NCI-H2227 (cell line): ENCODE data around the gene ARHGEF40.
A peak's percentile ranks its signal among the peaks of the same experiment; 100 is the strongest.

Source experiments
- DNase-seq: peaks from one replicate; lab custom pipeline; 2025; ENCODE audit not compliant: unreplicated experiment; lab: John Stamatoyannopoulos, UW

The ARHGEF40 gene

DNA sequence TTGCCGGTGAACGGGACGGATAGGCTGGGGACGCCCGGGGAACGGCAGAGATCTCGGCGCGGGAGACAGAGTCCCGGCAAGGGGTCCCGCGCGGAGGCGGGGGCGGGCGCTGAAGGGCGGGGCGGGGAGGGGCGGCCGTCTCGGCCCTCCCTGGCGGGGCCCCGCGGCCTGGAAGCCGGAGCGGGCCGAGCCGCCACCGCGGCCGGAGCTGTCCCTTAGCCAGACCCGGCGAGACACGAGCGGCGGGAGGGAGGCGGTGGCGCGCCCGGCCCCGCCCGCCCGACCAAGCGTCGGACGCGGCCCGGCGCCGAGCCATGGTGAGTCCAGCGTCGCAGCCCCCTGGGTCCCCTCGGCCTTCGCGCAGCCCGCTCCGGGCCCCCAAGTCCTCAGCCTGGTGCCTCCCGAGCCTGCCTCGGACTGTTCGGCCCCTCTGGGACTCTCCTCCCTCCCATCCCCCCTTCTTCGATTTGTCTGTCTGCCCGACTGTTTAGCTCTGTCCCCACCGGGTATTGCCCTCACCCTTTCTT is at the start of gene ARHGEF40:
TSS of gene ARHGEF40 (plus strand) at position 222 of the 527 bp plus-strand sequence. CDS start at position 315, 93 bp downstream.
- peak; percentile 83 for DNase-seq

DNA sequence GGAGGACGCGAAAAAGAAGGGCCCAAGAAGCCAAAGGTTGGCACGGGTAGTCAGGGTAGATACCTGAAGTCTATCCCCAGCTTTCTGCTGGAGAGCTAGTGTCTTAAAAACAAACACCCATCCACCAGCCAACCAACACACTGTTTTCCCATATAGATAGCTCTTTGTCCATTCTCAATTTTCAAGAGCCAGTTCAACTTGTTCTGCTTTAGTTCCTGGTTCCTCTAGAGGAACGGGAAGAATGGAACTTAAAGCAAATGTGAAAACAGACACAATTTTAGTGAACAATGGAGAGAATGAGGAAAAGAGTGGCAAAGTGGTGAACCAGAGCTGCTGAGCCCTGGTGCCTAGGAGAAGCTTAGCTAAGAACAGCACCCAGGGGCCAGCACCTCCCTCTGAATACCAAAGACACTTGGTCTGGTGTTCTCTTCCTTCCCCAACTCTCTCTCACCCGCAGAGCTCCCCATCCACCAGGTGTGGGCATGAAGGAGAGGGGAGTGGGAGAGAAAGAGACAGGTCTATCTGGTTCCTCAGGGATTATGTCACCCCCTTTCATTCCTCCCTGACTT is 49.0 kb upstream of the ARHGEF40 start:
- DNase-seq: no peak

DNA sequence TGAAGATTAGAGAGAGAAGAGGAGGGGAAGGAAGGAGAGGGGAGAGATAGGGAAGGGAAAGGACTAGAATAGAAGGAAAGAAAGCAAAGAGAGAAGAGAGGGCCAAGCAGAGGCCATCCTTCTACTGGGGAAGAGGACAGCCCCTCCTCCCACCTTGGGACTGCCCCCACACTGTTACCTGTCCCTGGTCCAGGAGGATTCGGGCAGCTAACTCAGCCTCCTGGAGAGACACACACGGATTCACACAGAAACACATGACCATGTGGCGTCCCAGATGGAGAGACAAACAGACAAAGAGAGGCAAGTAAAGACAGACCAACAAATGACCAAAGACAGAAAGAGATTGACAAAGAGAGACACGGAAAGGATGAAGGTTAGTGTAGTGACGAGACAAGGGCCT is 47.4 kb upstream of the ARHGEF40 start:
- DNase-seq: no peak

DNA sequence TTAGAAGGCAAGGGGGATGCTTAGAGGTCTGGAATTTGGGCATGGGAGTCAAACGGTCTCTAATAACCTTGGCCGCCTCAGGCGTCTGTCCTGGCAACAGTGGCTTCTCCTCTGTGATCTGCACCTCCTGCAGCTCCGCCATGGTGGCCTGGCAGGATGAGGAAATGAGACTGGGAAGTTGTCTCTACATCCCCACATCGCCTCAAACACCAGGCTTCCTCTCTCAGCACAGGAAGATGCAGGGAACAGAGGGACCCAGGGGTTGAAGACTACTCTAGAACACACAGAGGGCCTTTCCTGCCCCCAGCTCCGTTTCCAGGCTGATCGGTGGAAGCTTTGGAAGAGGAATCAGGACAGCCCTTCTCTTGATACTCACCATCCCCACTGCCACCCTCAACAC is 46.9 kb upstream of the ARHGEF40 start:
- no peak for DNase-seq

DNA sequence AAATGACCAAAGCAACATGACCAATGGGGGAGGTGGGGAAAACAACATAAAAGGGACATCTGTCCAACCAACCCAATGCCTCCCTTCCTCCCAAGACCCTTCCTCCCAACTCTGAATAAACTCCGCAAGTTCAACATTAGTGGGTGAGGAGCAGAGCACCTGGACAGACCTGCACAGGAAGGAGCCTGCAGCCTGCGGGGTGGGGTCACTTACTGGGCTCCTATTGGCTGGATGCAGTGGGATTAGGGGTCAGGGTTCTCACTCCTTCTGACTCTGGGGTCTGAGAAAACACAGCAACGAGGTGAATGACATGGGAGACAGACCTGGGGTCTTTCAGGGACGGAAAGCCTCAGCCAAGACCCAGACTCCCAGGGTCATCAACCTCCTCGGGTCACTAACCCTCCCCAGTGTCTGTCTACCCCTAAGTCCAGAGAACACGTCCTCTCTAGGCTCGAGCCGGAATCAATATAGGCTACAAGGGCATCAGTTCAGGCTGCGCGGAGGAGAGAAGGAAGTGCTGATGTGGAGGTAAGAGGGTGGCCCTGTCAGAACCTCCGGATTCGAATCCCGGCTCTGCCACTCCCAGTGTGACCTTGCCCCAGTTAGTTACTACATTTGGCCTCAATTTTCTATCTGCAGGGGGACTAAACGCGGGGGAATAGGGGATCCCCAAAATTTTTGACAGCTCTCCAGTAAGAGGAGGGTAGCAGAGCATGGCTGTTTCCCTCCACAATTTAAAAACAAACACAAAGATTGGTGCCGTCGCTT is 46.1 kb upstream of the ARHGEF40 start:
- no peak for DNase-seq

DNA sequence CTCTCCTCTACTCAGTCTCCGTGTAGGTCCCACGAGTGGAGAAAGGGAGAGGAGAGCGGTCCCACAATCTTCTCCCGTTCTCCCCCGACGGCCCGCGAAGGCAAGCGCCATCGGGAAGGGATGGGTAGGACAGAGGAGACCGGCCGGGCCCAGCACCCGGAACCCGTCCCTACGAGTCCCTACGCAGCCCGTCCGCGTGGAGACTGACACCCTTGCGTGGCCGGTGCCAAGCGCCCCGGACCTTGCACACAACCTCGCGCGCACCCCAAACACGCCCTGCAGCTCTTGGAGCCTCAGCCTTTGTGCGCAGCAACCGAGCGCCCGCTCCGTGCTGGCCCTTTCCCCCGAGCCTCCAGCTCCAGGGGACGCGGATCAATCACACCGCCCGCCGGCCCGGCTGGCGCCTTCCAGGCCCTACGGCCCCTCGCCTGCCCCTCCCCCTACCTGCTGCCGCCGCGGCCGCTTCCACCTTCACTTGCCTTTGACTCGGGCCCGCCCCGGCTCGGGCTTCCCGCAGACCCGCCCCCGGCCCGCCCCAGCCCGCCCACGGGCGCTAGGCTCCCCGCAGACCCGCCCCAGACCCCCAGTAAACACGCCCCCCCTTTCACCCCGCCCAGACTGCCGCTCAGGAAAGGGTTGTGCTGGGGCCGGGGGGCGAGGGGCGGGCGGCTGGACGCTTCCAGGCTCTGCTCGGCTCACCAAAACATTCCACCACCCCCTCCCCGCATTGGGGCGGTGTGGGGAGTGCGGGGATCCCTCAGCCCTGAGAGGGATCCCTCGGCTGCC is 45.3 kb upstream of the ARHGEF40 start, which contains the start of gene NDRG2:
TSS of gene NDRG2 (minus strand) at position 477 of the 786 bp plus-strand sequence. CDS start 1,746 bp downstream, outside the sequence.
- peak; percentile 82 for DNase-seq

DNA sequence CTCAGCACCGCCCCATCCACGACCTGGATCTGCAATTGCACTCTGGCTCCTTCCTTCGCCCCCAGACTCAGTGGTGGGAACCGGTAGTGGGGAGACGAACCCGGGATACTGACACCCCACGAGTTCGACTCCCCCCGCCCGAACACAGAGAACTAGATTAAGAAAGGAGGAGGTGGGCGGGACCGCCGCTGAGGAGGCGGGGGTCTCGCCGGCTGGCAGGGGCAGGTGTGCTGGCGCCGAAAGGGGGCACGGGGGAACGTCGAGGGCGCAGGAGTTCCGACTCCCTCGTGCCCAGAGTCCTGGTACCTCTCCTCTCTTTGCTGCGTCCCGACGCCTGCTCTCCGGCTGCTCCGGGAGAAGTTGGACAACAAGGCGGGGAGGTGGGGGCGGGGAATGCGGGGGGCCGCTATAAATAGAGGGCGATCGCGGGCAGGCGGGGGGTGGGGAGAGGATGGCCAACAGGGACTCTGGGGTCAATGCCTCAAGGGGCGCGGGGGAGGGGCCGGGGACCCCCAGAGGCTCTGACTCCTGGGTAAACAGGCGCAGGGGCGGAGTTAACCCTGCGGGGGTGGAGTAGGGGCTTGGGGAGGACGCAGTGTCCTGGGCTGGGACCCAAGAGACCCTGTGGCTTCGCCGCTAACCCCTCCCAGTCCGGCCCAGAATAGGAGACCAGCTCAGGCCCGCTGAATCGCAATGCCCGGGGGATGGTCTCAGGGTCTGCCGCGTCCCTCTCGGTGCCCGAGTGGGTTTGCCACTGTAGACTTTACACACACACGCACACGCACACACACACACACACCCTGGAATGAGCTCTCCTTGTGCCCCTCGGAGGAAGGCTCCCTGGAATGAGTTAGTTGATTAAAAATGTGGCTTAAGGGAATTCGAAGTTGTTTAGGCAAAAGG is 44.5 kb upstream of the ARHGEF40 start:
- peak; percentile 53 for DNase-seq

DNA sequence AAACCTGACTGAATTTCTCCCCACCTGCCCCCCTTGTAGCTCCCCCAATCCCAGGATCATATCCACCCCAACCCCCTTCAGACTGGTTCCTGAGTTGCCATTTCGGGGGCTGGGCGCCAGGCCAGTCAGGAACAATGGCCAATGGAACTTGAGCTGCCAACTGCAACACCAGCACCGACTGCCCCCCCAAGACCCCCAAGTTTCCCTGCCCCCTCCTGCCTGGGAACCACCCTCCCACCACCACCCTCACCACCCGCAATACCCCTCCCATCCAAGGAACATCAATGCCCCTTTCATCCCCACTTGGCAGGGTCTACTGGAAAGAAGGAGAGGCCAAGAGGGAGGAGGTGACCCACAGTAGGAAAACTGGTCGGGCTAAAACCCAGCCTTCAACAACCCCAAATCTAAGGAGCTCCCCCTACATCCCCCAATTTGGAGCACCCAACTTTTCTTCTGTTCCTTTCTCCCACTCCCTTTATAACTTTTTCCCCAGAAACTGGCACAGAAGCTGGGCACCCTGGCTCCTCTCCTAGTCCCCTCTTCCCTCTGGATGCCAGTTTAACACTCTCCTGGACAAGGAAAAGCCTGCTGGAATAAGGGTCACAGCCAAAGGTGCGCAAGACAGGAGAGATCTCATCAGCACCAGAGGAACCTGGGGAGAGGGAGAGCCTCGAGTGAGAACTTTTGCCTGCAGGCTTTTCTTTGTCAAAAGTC is 43.7 kb upstream of the ARHGEF40 start:
- no peak for DNase-seq

DNA sequence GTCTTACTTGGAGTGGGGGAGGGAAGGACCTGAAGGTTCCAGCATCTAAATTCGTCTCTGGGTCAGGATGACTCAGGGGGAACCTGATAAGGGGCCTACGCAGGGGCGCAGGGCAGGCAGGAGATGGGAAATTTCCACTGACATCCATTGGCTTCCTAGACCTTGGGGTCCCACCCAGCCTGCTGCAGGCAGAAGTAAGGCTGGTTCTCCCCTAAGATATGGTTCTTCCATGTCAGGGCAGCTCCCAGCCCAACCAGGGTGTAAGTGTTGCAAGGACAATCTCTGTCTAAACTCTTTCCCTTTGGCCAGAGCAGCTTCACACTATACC is 43.2 kb upstream of the ARHGEF40 start:
- DNase-seq: no peak

DNA sequence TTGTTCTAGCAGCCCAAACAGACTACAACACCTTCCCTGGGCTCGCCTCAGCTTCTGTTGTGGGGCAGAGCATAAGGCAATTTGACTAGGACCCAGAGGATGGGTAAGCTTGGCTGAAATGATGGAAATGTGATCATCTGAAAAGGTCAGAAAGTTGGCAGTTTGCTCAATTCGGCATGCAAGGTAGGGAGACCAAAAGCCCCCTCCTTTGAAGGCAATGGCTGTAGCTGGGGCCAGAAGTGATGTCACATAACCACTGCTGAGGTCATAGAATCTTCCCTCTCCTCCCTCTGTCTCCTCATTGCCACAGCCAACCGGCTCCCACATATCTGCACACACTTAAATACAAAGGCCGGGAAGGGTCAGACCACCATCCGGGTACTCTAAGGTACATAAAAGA is 40.2 kb upstream of the ARHGEF40 start, which contains the start of gene TPPP2:
TSS of gene TPPP2 (plus strand) at position 301 of the 400 bp plus-strand sequence. CDS start 365 bp downstream, outside the sequence.
- DNase-seq: no peak

DNA sequence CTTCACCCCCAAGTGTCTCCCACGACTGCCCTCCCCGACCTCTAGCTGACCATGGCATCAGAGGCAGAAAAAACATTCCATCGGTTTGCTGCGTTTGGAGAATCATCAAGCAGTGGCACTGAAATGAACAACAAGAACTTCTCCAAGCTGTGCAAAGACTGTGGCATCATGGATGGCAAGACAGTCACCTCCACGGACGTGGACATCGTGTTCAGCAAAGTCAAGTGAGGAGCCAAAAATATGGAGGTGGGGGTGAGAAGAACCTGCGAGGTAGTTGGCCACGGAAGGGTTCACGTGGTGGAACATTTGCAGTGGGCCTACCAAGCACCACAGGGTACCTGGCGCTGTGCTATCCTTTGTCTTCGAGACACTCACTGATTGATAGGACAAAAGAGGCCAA is 39.6 kb upstream of the ARHGEF40 start:
- DNase-seq: no peak

DNA sequence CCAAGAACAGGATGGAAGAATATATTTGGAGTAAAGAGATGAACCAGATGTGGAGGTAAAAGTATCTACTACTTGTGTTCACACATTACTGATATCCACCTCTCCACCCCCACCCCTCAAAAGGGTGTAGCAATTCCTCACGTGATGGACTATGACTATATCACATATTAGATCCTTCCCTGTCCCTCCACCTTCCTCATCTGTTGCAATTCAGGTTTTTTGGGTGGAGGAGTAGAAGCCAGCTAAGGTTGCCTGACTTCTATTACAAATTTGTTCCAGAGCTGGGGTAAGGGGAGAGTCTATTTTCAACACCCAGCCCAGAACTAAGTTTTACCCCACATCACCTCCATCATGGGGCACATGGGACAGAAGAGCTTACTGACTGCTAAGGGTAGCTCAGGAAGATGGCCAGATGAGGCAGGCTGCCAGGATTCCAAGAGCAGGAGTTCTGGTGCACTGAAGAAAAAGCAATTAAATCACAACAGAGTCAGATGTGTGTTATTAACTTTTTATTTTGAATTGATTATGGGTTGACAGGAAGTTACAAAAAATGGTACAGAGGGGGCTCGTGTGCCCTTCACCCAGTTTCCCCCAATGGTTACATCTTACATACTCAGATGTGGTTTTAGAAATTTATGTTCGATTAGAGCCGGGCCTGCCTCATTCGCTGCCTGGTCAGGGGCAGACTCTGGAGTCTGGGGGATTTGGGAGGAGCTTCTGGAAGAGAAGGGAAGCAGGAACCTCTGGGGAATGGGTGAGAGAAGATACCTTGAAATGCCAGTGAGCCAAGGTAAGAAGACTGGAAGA is 37.6 kb upstream of the ARHGEF40 start:
- no peak for DNase-seq

DNA sequence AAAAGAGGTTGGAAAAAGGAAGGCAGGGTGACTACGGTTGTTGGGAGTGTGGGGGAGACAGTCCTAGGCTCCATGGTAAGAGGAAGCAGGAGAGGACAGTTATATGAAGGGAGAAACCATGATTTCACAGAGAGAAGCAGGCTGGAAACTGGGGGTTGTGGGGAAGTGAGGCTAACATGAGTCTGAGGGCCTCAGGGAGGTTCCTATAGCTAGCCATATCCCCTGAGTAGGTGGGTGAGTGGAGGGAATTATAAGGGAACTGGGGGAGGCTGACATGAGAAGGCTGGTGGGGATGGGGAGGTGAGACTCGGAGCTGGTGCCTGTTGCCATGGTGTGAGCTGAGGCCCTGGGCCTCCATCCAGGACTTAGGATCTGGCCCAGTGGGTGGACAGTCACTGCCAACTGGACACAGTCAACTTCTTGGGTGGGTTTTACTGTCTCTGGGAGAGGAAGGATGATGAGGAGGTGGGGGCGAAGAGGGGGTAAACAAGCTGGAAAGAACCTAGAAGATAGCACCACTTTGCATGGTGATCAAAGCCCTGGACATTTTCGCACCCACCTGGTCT is 36.9 kb upstream of the ARHGEF40 start:
- no peak for DNase-seq

DNA sequence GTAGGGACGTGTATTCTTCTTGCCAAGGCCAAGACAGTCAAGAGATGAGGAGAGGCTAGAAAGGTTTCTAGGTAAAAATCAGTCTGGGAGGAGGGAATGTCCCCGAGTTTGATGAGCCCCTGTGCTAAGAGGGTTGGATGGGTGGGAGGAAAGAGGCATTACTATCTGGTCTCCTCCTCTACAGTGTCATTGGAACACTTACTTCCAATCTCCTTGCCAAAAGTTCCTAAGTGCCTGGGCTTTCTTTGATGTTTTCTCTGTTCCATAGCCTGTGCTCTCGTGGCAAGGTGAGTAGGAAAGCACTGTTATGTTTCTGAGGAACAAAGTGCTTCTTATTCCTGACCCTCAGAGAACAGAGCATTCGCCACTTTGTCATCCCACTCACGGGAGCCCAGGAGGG is 35.4 kb upstream of the ARHGEF40 start, which contains the start of gene RNASE13:
TSS of gene RNASE13 (minus strand) at position 101 of the 400 bp plus-strand sequence. CDS start 519 bp downstream, outside the sequence.
- no peak for DNase-seq

DNA sequence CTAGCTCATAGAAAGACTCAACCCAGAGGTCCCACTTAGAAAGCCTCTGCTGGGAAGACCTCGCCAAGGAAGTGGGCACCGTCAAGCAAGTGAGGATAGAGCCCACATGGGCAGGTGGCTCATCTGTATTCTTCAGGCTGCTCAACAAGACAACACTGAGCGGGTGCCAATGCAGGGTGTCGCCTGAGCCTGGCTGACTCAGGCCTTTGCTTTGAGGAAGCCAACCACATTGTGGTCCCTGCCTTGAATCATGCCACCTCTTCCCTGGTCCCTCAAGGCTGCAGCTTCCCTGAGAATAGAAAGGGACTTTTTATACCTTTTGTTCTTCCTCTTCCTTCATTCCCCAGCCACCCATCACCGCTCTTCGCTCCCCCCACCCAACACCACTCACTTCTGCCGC is 33.4 kb upstream of the ARHGEF40 start:
- no peak for DNase-seq

DNA sequence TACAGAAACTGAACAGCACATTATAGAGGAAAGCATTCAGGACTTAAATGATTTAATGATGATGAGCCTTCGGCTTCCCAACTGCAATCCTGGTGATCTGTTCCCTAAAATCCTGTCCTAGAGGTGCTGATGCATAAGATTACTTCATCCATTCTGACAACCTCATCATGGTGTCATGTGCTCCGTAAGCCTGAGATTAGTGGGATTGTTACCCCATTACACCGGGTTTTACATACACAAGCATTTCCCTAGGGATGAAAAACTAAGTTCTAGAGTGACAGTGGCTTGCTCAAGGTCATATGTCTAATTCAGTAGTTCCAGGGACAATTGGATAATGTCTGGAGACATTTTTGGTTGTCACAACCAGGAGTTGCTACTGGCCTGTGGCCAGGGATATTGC is 32.9 kb upstream of the ARHGEF40 start:
- DNase-seq: no peak

DNA sequence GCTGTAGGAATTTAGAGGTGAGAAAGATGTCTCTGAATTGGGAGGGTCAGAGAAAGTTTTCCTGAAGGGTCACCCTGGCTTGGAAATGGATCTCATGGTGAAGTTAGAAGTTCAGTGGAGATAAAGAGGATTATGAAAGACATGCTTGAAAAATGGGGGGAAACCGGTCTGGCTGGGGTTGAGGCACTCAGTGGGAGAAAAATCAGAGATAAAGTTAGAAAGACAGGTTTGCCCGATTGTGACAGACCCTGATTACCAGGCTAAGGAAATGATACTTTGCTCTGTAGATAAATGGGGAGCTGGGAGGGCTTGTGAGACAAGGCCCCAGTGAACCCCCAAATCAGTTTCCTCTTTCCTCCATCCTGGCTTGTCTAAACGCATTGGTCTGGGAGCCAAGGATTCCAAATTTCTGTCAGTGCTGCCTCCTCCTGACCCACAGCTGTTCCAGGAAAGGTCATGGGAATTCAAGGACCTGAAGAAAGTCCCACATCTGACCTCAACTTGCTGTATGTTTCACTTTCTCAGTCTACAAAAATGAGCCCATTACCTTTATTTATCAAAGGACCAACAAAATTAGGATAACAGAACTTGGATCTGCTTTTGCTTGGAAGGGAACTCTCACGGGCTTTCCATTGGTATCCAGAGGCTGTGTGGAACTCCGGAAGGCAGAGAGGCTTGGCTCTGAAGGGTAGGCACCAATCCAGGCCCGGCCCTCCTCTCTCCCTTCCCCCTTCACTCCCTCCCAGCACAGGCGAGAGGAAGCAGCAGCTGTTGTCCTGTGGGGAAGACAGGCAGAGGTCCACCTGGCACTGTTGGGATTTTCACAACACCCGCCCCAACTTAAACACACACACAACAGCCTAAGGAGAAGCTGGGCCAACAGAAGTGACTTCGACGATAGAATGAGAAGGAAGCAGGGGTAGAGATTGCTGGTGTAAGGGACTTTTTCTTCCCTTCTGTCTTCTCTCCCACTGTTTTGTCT is 31.4 kb upstream of the ARHGEF40 start:
- peak; percentile 47 for DNase-seq
